Measurements from ENCODE around the gene SESTD1. TPM values are rescaled to one million over a fixed set of nuclear protein-coding genes. Genes with fewer than 3 reads are reported as not detected.
A peak's percentile ranks its signal among the peaks of the same experiment; 100 is the strongest.

SESTD1 gene
- total and polyA plus RNA-seq, 2 of the 13 experiments (the other 11 are each of a cell fraction or from before 2014, with no cell fraction given): 74.4 to 101 TPM

DNA sequence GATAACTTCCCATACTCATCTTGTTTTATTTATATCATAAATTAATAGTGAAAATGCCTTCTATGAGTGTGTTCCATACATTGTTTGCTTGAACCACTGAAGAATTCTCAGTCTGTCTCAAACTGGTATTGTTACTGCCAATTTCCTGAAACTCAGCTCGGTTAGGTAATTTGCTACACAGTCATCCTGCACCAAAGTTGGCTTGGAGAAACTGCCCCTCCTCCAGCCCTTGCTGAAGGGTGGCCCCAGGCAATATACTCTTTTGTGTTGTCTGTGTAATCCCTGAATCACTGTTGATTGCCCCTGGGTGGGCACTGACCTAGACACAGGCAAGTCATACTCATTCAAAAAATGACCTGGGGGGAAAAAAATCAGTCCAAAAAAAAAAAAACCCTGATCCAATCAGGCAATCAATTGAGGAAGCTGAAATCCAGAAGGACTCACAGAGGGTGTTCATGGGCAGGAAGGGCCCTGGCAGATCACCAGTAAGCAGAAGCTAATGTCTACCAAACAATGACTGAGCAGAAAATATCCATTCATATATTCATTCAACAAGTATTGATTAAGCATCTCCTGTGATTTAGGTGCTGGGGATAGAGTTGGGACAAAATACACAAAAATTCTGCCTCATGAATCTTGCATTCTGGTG lies 3.8 kb upstream of the SESTD1 start (continued):
- TF ChIP-seq, protein P1, sequence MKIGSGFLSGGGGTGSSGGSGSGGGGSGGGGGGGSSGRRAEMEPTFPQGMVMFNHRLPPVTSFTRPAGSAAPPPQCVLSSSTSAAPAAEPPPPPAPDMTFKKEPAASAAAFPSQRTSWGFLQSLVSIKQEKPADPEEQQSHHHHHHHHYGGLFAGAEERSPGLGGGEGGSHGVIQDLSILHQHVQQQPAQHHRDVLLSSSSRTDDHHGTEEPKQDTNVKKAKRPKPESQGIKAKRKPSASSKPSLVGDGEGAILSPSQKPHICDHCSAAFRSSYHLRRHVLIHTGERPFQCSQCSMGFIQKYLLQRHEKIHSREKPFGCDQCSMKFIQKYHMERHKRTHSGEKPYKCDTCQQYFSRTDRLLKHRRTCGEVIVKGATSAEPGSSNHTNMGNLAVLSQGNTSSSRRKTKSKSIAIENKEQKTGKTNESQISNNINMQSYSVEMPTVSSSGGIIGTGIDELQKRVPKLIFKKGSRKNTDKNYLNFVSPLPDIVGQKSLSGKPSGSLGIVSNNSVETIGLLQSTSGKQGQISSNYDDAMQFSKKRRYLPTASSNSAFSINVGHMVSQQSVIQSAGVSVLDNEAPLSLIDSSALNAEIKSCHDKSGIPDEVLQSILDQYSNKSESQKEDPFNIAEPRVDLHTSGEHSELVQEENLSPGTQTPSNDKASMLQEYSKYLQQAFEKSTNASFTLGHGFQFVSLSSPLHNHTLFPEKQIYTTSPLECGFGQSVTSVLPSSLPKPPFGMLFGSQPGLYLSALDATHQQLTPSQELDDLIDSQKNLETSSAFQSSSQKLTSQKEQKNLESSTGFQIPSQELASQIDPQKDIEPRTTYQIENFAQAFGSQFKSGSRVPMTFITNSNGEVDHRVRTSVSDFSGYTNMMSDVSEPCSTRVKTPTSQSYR (CRISPR knock-in tag; IDR thresholded peaks at IDR 0.05; ENCODE audit: borderline replicate concordance): peak; percentile 65; the same call in 1 of the 2 replicates
- no peak for TF ChIP-seq EEA1 (CRISPR knock-in tag; IDR thresholded peaks at IDR 0.05; ENCODE audit: borderline replicate concordance)
- no peak for TF ChIP-seq SRF (IDR thresholded peaks at IDR 0.05; ENCODE audit: low read depth, low read length)
- no peak for TF ChIP-seq SETDB1 (CRISPR knock-in tag; IDR thresholded peaks at IDR 0.05; ENCODE audit: borderline replicate concordance)
- no peak for TF ChIP-seq GLMP (CRISPR knock-in tag; IDR thresholded peaks at IDR 0.05; ENCODE audit: borderline replicate concordance)
- no peak for TF ChIP-seq SMAD9 (CRISPR knock-in tag; IDR thresholded peaks at IDR 0.05)
- no peak for TF ChIP-seq NR3C1 (CRISPR knock-in tag; IDR thresholded peaks at IDR 0.05)
- TF ChIP-seq, protein P2, sequence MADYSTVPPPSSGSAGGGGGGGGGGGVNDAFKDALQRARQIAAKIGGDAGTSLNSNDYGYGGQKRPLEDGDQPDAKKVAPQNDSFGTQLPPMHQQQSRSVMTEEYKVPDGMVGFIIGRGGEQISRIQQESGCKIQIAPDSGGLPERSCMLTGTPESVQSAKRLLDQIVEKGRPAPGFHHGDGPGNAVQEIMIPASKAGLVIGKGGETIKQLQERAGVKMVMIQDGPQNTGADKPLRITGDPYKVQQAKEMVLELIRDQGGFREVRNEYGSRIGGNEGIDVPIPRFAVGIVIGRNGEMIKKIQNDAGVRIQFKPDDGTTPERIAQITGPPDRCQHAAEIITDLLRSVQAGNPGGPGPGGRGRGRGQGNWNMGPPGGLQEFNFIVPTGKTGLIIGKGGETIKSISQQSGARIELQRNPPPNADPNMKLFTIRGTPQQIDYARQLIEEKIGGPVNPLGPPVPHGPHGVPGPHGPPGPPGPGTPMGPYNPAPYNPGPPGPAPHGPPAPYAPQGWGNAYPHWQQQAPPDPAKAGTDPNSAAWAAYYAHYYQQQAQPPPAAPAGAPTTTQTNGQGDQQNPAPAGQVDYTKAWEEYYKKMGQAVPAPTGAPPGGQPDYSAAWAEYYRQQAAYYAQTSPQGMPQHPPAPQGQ (CRISPR knock-in tag; IDR thresholded peaks at IDR 0.05; ENCODE audit: borderline replicate concordance): no peak
- no peak for TF ChIP-seq EED (CRISPR knock-in tag; IDR thresholded peaks at IDR 0.05)
- TF ChIP-seq SOX13 (IDR thresholded peaks at IDR 0.05): no peak
- TF ChIP-seq SOX13 (CRISPR knock-in tag; conservative IDR thresholded peaks at IDR 0.05 in 1 of 2, IDR thresholded peaks at IDR 0.05 in 1 of 2): peak in 1 of 2 experiments; percentile 55; a peak in 1 of 4 replicates
- TF ChIP-seq NRL (CRISPR knock-in tag; IDR thresholded peaks at IDR 0.05; ENCODE audit: borderline replicate concordance): no peak
- TF ChIP-seq, protein P3, sequence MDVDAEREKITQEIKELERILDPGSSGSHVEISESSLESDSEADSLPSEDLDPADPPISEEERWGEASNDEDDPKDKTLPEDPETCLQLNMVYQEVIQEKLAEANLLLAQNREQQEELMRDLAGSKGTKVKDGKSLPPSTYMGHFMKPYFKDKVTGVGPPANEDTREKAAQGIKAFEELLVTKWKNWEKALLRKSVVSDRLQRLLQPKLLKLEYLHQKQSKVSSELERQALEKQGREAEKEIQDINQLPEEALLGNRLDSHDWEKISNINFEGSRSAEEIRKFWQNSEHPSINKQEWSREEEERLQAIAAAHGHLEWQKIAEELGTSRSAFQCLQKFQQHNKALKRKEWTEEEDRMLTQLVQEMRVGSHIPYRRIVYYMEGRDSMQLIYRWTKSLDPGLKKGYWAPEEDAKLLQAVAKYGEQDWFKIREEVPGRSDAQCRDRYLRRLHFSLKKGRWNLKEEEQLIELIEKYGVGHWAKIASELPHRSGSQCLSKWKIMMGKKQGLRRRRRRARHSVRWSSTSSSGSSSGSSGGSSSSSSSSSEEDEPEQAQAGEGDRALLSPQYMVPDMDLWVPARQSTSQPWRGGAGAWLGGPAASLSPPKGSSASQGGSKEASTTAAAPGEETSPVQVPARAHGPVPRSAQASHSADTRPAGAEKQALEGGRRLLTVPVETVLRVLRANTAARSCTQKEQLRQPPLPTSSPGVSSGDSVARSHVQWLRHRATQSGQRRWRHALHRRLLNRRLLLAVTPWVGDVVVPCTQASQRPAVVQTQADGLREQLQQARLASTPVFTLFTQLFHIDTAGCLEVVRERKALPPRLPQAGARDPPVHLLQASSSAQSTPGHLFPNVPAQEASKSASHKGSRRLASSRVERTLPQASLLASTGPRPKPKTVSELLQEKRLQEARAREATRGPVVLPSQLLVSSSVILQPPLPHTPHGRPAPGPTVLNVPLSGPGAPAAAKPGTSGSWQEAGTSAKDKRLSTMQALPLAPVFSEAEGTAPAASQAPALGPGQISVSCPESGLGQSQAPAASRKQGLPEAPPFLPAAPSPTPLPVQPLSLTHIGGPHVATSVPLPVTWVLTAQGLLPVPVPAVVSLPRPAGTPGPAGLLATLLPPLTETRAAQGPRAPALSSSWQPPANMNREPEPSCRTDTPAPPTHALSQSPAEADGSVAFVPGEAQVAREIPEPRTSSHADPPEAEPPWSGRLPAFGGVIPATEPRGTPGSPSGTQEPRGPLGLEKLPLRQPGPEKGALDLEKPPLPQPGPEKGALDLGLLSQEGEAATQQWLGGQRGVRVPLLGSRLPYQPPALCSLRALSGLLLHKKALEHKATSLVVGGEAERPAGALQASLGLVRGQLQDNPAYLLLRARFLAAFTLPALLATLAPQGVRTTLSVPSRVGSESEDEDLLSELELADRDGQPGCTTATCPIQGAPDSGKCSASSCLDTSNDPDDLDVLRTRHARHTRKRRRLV (CRISPR knock-in tag; IDR thresholded peaks at IDR 0.05): no peak
- TF ChIP-seq, protein P4, sequence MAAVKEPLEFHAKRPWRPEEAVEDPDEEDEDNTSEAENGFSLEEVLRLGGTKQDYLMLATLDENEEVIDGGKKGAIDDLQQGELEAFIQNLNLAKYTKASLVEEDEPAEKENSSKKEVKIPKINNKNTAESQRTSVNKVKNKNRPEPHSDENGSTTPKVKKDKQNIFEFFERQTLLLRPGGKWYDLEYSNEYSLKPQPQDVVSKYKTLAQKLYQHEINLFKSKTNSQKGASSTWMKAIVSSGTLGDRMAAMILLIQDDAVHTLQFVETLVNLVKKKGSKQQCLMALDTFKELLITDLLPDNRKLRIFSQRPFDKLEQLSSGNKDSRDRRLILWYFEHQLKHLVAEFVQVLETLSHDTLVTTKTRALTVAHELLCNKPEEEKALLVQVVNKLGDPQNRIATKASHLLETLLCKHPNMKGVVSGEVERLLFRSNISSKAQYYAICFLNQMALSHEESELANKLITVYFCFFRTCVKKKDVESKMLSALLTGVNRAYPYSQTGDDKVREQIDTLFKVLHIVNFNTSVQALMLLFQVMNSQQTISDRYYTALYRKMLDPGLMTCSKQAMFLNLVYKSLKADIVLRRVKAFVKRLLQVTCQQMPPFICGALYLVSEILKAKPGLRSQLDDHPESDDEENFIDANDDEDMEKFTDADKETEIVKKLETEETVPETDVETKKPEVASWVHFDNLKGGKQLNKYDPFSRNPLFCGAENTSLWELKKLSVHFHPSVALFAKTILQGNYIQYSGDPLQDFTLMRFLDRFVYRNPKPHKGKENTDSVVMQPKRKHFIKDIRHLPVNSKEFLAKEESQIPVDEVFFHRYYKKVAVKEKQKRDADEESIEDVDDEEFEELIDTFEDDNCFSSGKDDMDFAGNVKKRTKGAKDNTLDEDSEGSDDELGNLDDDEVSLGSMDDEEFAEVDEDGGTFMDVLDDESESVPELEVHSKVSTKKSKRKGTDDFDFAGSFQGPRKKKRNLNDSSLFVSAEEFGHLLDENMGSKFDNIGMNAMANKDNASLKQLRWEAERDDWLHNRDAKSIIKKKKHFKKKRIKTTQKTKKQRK (IDR thresholded peaks at IDR 0.05; ENCODE audit: low read length): no peak

Measured in HepG2 (cell line).